HL-60 (cell line): ENCODE measurements around the gene SLC25A11.
"Not testable (repeated sequence)": the region's sequence is repeated elsewhere in the genome, so short reads cannot be mapped to it uniquely, and the experiment has no call there.

ENCODE experiments used
- DNase-seq, 2 experiments: peaks; one replicate each; pipeline ENCODE4 v3.0.0-alpha.2; 2010 to 2020; ENCODE audit warnings: low read depth in 1 of 2, low spot score in 1 of 2
- H3K27ac ChIP-seq: fragments of 250-450 bp; sonication (Bioruptor Pico); replicated peaks from 2 replicates; pipeline ENCODE4 v1.5.1; 2020; ENCODE audit warnings: mild to moderate bottlenecking, moderate library complexity
- H3K27me3 ChIP-seq: fragments of 250-450 bp; sonication (Bioruptor Pico); 2 replicates; pipeline ENCODE4 v1.5.1; 2021; ENCODE audit warnings: mild to moderate bottlenecking, moderate library complexity; ENCODE audit not compliant: insufficient read depth, poor library complexity, severe bottlenecking
- H3K4me3 ChIP-seq: replicated peaks from 2 replicates; pipeline ENCODE4 v1.5.1; 2011; ENCODE audit warnings: mild to moderate bottlenecking, control low read depth, low read length; ENCODE audit not compliant: insufficient read depth
- CTCF ChIP-seq: IDR thresholded peaks from one replicate; pipeline ENCODE4 v1.5.1; 2011; ENCODE audit warnings: low read length, control low read depth, inconsistent platforms; ENCODE audit not compliant: insufficient read depth
- GABPA ChIP-seq: IDR thresholded peaks from 2 replicates; pipeline ENCODE4 v1.6.1; 2012; ENCODE audit warnings: low read depth
- POLR2AphosphoS5 ChIP-seq: IDR thresholded peaks from 2 replicates; pipeline ENCODE4 v1.6.1; 2012; ENCODE audit warnings: low read depth
- REST ChIP-seq: IDR thresholded peaks from 2 replicates; pipeline ENCODE4 v1.6.1; 2012; ENCODE audit warnings: low read depth; ENCODE audit not compliant: insufficient replicate concordance
- SPI1 ChIP-seq: IDR thresholded peaks from 2 replicates; pipeline ENCODE4 v1.6.1; 2012; ENCODE audit warnings: low read depth, mild to moderate bottlenecking, borderline replicate concordance

Gene SLC25A11

GRCh38 chr17:4913994-4914393 lies 25.9 kb downstream of the SLC25A11 start:
- Histone ChIP-seq H3K4me3 (no peak overlapping the region), H3K27ac (no peak overlapping the region), H3K27me3 (no peaks in the 10 kb centered on the region)
- TF ChIP-seq SPI1, result no peak
- no peak for TF ChIP-seq CTCF
- no peak for TF ChIP-seq REST
- no peak for TF ChIP-seq POLR2AphosphoS5
- no peak for TF ChIP-seq GABPA
- DNase-seq, result no peak

- no peak overlapping the region for H3K27ac ChIP-seq
- H3K4me3 ChIP-seq, result no peak overlapping the region
- no peak for TF ChIP-seq GABPA
- no peak for TF ChIP-seq POLR2AphosphoS5
- no peak for TF ChIP-seq REST
- peak; percentile 54 for TF ChIP-seq CTCF
- no peak for TF ChIP-seq SPI1
- H3K27me3 ChIP-seq, result no peaks in the 10 kb centered on the region
- DNase-seq, result peak; percentile 50 to 85
Measured at GRCh38 chr17:4908711-4909496, 30.9 kb downstream of the SLC25A11 start.

GRCh38 chr17:4908301-4908700 lies 31.5 kb downstream of the SLC25A11 start:
- TF ChIP-seq POLR2AphosphoS5, result no peak
- no peak for TF ChIP-seq REST
- TF ChIP-seq SPI1, result no peak
- no peak for TF ChIP-seq GABPA
- no peak for TF ChIP-seq CTCF
- Histone ChIP-seq H3K27me3 (no peaks in the 10 kb centered on the region), H3K27ac (no peak overlapping the region), H3K4me3 (no peak overlapping the region)
- no peak for DNase-seq

GRCh38 chr17:4906642-4907041 lies 33.2 kb downstream of the SLC25A11 start:
- H3K4me3 ChIP-seq, H3K27ac ChIP-seq, DNase-seq, H3K27me3 ChIP-seq: not testable (repeated sequence)
